GM23248 (cell line): ENCODE measurements around the gene GNAT3.

Experiments
- EZH2 ChIP-seq: fragments of 200-600 bp; sonication (generic); IDR thresholded peaks from 2 replicates; pipeline ENCODE4 v1.6.1; 2018; ENCODE audit warnings: antibody characterized with exemption, mild to moderate bottlenecking; ENCODE audit not compliant: insufficient read depth, poor library complexity, severe bottlenecking
- EZH2phosphoT487 ChIP-seq: fragments of 200-600 bp; sonication (generic); IDR thresholded peaks from 2 replicates; pipeline ENCODE4 v1.6.1; 2018; ENCODE audit warnings: antibody characterized with exemption, moderate library complexity, mild to moderate bottlenecking, low read depth; ENCODE audit not compliant: insufficient read depth

GRCh38 chr7:80412842-80413241 lies 99.0 kb downstream of the GNAT3 start:
- TF ChIP-seq EZH2 = no peak
- no peak for TF ChIP-seq EZH2phosphoT487
